Aorta (tissue), 5 donors: ENCODE measurements around the gene LIMCH1. TPM values are rescaled to one million over a fixed set of nuclear protein-coding genes. Genes with fewer than 3 reads are reported as not detected.
"Not testable (repeated sequence)": the region's sequence is repeated elsewhere in the genome, so short reads cannot be mapped to it uniquely, and the experiment has no call there.

ENCODE experiments used
- ATAC-seq: fragments of 200-7000 bp; cut with Tn5 transposase; one replicate; pipeline ENCODE4 v1.9.1; 2022; ENCODE audit warnings: moderate library complexity; ENCODE audit not compliant: low FRiP score
- DNase-seq, 2 donors: peaks; one replicate each; pipeline ENCODE4 v3.0.0-alpha.2; 2020
- H3K27ac ChIP-seq, 2 donors: one replicate each; pipeline ENCODE4 v1.5.1; 2013; ENCODE audit warnings: low read length in 2 of 2, mild to moderate bottlenecking in 2 of 2, moderate library complexity in 2 of 2, control low read depth in 1 of 2, inconsistent platforms in 1 of 2, low read depth in 1 of 2
- H3K27me3 ChIP-seq, 2 donors: one replicate each; pipeline ENCODE4 v1.6.1; 2013; ENCODE audit warnings: control low read depth in 1 of 2, low read length in 1 of 2, mild to moderate bottlenecking in 1 of 2, moderate library complexity in 1 of 2; ENCODE audit not compliant: insufficient read depth in 2 of 2, control insufficient read depth in 1 of 2
- H3K36me3 ChIP-seq, 2 donors: one replicate each; pipeline ENCODE4 v1.6.1; 2013; ENCODE audit warnings: control low read depth in 1 of 2, low read length in 1 of 2, mild to moderate bottlenecking in 1 of 2; ENCODE audit not compliant: insufficient read depth in 2 of 2, control insufficient read depth in 1 of 2
- H3K4me1 ChIP-seq, 2 donors: one replicate each; pipeline ENCODE4 v1.6.1; 2013; ENCODE audit warnings: low read length in 2 of 2, control low read depth in 1 of 2, mild to moderate bottlenecking in 1 of 2, moderate library complexity in 1 of 2; ENCODE audit not compliant: insufficient read depth in 2 of 2, control insufficient read depth in 1 of 2
- H3K4me3 ChIP-seq, 2 donors: one replicate each; pipeline ENCODE4 v1.5.1; 2013; ENCODE audit warnings: low read length in 2 of 2, control low read depth in 1 of 2, mild to moderate bottlenecking in 1 of 2
- H3K9me3 ChIP-seq: one replicate; pipeline ENCODE4 v1.6.1; 2013; ENCODE audit warnings: mild to moderate bottlenecking, low read length; ENCODE audit not compliant: control insufficient read depth
- WGBS, 2 donors: extraction: QIAGEN DNeasy Blood & Tissue Kit; methylation state at CpG; one replicate each; pipeline ENCODE4 v1.1.7; 2013; 5-methylcytosine and 5-hydroxymethylcytosine counted together
- intact Hi-C, 2 donors: fragments of 100-400 bp; cut with DNase I; formaldehyde crosslinking; loops; one replicate each; pipeline versions ENCODE4 v1.14.2 to v1.15.0; 2022
- polyA plus RNA-seq, 2 donors: library from polyadenylated mRNA; stranded (reverse); fragments of 200-250 nt; gene quantifications; one replicate each; pipeline ENCODE4 v1.2.3, GENCODE V29; 2013
- total RNA-seq, 2 donors: library from RNA; stranded (reverse); fragmentation: NEBNext Ultra II Directional; extraction: Animal tissue kit (Norgen Biotek cat#: 25700); gene quantifications; one replicate each; pipeline ENCODE4 v1.2.1, GENCODE V29; 2021
- donor health status: healthy with polysubstance abuse.
- donor health status: Bipolar disorder and iron deficiency.
- donor health status: DM: no; HTN: no; CAD: no.
- donor health status: DM: no; HTN: no; CAD: no.
- donor health status: DM: yes; HTN: yes; CAD: no.

LIMCH1 gene
- total and polyA plus RNA-seq, 4 donors: 31.7 to 191 (median 109) TPM

- DNase-seq, H3K4me1 ChIP-seq, H3K27ac ChIP-seq, ATAC-seq, H3K27me3 ChIP-seq, H3K36me3 ChIP-seq, H3K4me3 ChIP-seq, intact Hi-C loops, H3K9me3 ChIP-seq: not testable (repeated sequence)
- WGBS, 2 donors: 91 to 93% methylated on average over 2 of the region's 2 CpGs
Measured at GRCh38 chr4:41711654-41712053, 173.7 kb downstream of the LIMCH1 start.

- no peak for DNase-seq
Measured at GRCh38 chr4:41712425-41712824, 174.5 kb downstream of the LIMCH1 start.

GRCh38 chr4:41713768-41714167 is 175.8 kb downstream of the LIMCH1 start:
- 39 to 49% methylated on average over 1 of the region's 1 CpG for WGBS, 2 donors
- H3K27me3 ChIP-seq: no peaks in the 10 kb centered on the region

More at GRCh38 chr4:41712425-41712824, 174.5 kb downstream of the LIMCH1 start:
- H3K36me3 ChIP-seq: no peaks in the 10 kb centered on the region
- no peak overlapping the region for H3K4me3 ChIP-seq
- intact Hi-C loops: no loop called here
- H3K27me3 ChIP-seq: no peaks in the 10 kb centered on the region
- H3K27ac ChIP-seq: no peak overlapping the region
- H3K9me3 ChIP-seq: no peaks in the 10 kb centered on the region
- WGBS, 2 donors: 51 to 66% methylated on average over 3 of the region's 3 CpGs
- no peak for ATAC-seq
- H3K4me1 ChIP-seq: no peaks in the 10 kb centered on the region

GRCh38 chr4:41714364-41715000 is 176.5 kb downstream of the LIMCH1 start:
- Histone ChIP-seq H3K27me3 (peaks cover 0 to under 1% of the 10 kb centered on the region in 2 donors), H3K9me3 (no peaks in the 10 kb centered on the region), H3K27ac (no peak overlapping the region), H3K36me3 (no peaks in the 10 kb centered on the region), H3K4me1 (no peaks in the 10 kb centered on the region), H3K4me3 (no peak overlapping the region)
- no peak for DNase-seq
- ATAC-seq: no peak
- intact Hi-C loops: no loop called here
- 81 to 82% methylated on average over 6 of the region's 6 CpGs for WGBS, 2 donors

More at GRCh38 chr4:41713768-41714167, 175.8 kb downstream of the LIMCH1 start:
- Histone ChIP-seq H3K4me3 (no peak overlapping the region), H3K27ac (no peak overlapping the region), H3K36me3 (no peaks in the 10 kb centered on the region), H3K9me3 (no peaks in the 10 kb centered on the region), H3K4me1 (no peaks in the 10 kb centered on the region)
- ATAC-seq (no peak), DNase-seq (no peak)
- intact Hi-C loops: no loop called here

GRCh38 chr4:41715155-41715554 is 177.2 kb downstream of the LIMCH1 start:
- peaks cover 4% of the 10 kb centered on the region for H3K9me3 ChIP-seq
- H3K4me3 ChIP-seq: no peak overlapping the region
- peaks cover 0 to 2% of the 10 kb centered on the region in 2 donors for H3K27me3 ChIP-seq
- WGBS, 2 donors: 62 to 64% methylated on average over 1 of the region's 1 CpG
- H3K4me1 ChIP-seq: no peaks in the 10 kb centered on the region
- H3K36me3 ChIP-seq: no peaks in the 10 kb centered on the region
- no peak for DNase-seq
- no peak for ATAC-seq
- no peak overlapping the region for H3K27ac ChIP-seq
- intact Hi-C loops: no loop called here

- intact Hi-C loops: no loop called here
- Histone ChIP-seq H3K4me3 (no peak overlapping the region), H3K4me1 (no peaks in the 10 kb centered on the region), H3K27ac (no peak overlapping the region), H3K27me3 (peaks cover 0 to 2% of the 10 kb centered on the region in 2 donors), H3K36me3 (no peaks in the 10 kb centered on the region), H3K9me3 (peaks cover 4% of the 10 kb centered on the region)
- DNase-seq (no peak), ATAC-seq (no peak)
Measured at GRCh38 chr4:41718907-41719306, 180.9 kb downstream of the LIMCH1 start.

- no peak overlapping the region for H3K4me3 ChIP-seq
- 76 to 83% methylated on average over 2 of the region's 2 CpGs for WGBS, 2 donors
- H3K27me3 ChIP-seq: peaks cover 0 to 2% of the 10 kb centered on the region in 2 donors
- H3K4me1 ChIP-seq: no peaks in the 10 kb centered on the region
- ATAC-seq (no peak), DNase-seq (no peak)
- H3K36me3 ChIP-seq: no peaks in the 10 kb centered on the region
- intact Hi-C loops: no loop called here
- no peak overlapping the region for H3K27ac ChIP-seq
- peaks cover 4% of the 10 kb centered on the region for H3K9me3 ChIP-seq
Measured at GRCh38 chr4:41719417-41719816, 181.5 kb downstream of the LIMCH1 start.

GRCh38 chr4:41722181-41722580 is 184.2 kb downstream of the LIMCH1 start:
- intact Hi-C loops: no loop called here
- Histone ChIP-seq H3K9me3 (peaks cover 8% of the 10 kb centered on the region), H3K4me1 (no peaks in the 10 kb centered on the region), H3K4me3 (no peak overlapping the region), H3K36me3 (no peaks in the 10 kb centered on the region), H3K27ac (no peak overlapping the region), H3K27me3 (peaks cover 0 to 2% of the 10 kb centered on the region in 2 donors)
- DNase-seq: no peak
- ATAC-seq: no peak
- WGBS, 2 donors: 92 to 97% methylated on average over 1 of the region's 1 CpG

GRCh38 chr4:41723286-41723685 is 185.3 kb downstream of the LIMCH1 start:
- intact Hi-C loops: no loop called here
- no peak overlapping the region for H3K4me3 ChIP-seq
- DNase-seq (no peak), ATAC-seq (no peak)
- H3K36me3 ChIP-seq: no peaks in the 10 kb centered on the region
- WGBS, 2 donors: 53 to 55% methylated on average over 3 of the region's 3 CpGs
- H3K4me1 ChIP-seq: no peaks in the 10 kb centered on the region
- H3K27ac ChIP-seq: no peak overlapping the region
- H3K9me3 ChIP-seq: peaks cover 8% of the 10 kb centered on the region
- H3K27me3 ChIP-seq: peaks cover 0 to 2% of the 10 kb centered on the region in 2 donors
